Hepatocyte (in vitro differentiated cells): Measurements from ENCODE around the gene CITED1. TPM values are rescaled to one million over a fixed set of nuclear protein-coding genes. Genes with fewer than 3 reads are reported as not detected.
A peak's percentile ranks its signal among the peaks of the same experiment; 100 is the strongest.

ENCODE experiments used
- DNase-seq: peaks from one replicate; pipeline ENCODE4 v3.0.0-alpha.2; 2016; ENCODE audit warnings: low spot score
- H2AFZ ChIP-seq: fragments of 200-600 bp; sonication (generic); 2 replicates; pipeline ENCODE4 v1.6.0; 2016; ENCODE audit warnings: antibody characterized with exemption, mild to moderate bottlenecking
- H3K27ac ChIP-seq: fragments of 200-600 bp; sonication (generic); 2 replicates; pipeline ENCODE4 v1.5.1; 2016; ENCODE audit warnings: mild to moderate bottlenecking
- H3K27me3 ChIP-seq: fragments of 200-600 bp; sonication (generic); 2 replicates; pipeline ENCODE4 v1.6.1; 2016
- H3K36me3 ChIP-seq: fragments of 200-600 bp; sonication (generic); replicated peaks from 2 replicates; pipeline ENCODE4 v1.5.1; 2016; ENCODE audit warnings: low read depth; ENCODE audit not compliant: insufficient read depth
- H3K4me1 ChIP-seq: fragments of 200-600 bp; sonication (generic); 2 replicates; pipeline ENCODE4 v1.5.1; 2016; ENCODE audit warnings: mild to moderate bottlenecking, moderate library complexity; ENCODE audit not compliant: insufficient read depth
- H3K4me2 ChIP-seq: fragments of 200-600 bp; sonication (generic); 2 replicates; pipeline ENCODE4 v1.6.0; 2016
- H3K4me3 ChIP-seq: fragments of 200-600 bp; sonication (generic); 2 replicates; pipeline ENCODE4 v1.5.1; 2016; ENCODE audit warnings: mild to moderate bottlenecking
- H3K79me2 ChIP-seq: fragments of 200-600 bp; sonication (generic); 2 replicates; pipeline ENCODE4 v1.6.0; 2017; ENCODE audit warnings: mild to moderate bottlenecking
- H3K9me2 ChIP-seq: fragments of 200-600 bp; sonication (generic); replicated peaks from 2 replicates; pipeline ENCODE4 v1.6.0; 2017; ENCODE audit warnings: mild to moderate bottlenecking; ENCODE audit not compliant: insufficient read depth
- H3K9me3 ChIP-seq: fragments of 200-600 bp; sonication (generic); 2 replicates; pipeline ENCODE4 v1.5.1; 2016; ENCODE audit warnings: low read depth, mild to moderate bottlenecking
- H4K20me1 ChIP-seq: fragments of 200-600 bp; sonication (generic); 2 replicates; pipeline ENCODE4 v1.6.0; 2016; ENCODE audit warnings: mild to moderate bottlenecking; ENCODE audit not compliant: insufficient read depth, poor library complexity, severe bottlenecking
- EZH2 ChIP-seq: fragments of 200-600 bp; sonication (generic); IDR thresholded peaks from 2 replicates; pipeline ENCODE4 v1.6.1; 2016; ENCODE audit warnings: antibody characterized with exemption, mild to moderate bottlenecking, borderline replicate concordance
- EZH2phosphoT487 ChIP-seq: fragments of 200-600 bp; sonication (generic); IDR thresholded peaks from one replicate; pipeline ENCODE4 v1.6.1; 2018; ENCODE audit warnings: antibody characterized with exemption, mild to moderate bottlenecking, low read depth, moderate library complexity; ENCODE audit not compliant: unreplicated experiment, severe bottlenecking
- WGBS: methylation state at CpG from one replicate; pipeline ENCODE4 v1.1.6; 2016; ENCODE audit warnings: low lambda C conversion rate; ENCODE audit errors: missing lambda C conversion rate; 5-methylcytosine and 5-hydroxymethylcytosine counted together
- polyA plus RNA-seq: library from polyadenylated mRNA; unstranded; fragments of >200 nt; fragmentation: Nextera tagmentation; extraction: Ambion mirVana; gene quantifications from 2 replicates; pipeline ENCODE4 v1.2.1, GENCODE V29; 2016
- total RNA-seq: library from RNA; depleted of rRNA; stranded (reverse); fragments of >200 nt; gene quantifications from 2 replicates; pipeline ENCODE4 v1.2.3, GENCODE V29; 2014
- TF ChIP-seq, protein P1 (sequence below): fragments of 200-600 bp; sonication (generic); IDR thresholded peaks from 2 replicates; pipeline ENCODE4 v1.5.1; 2016; ENCODE audit warnings: antibody characterized with exemption, mild to moderate bottlenecking; ENCODE audit not compliant: poor library complexity

The CITED1 gene
- total and polyA plus RNA-seq, 2 experiments from 2014 or later: 2.9 TPM; not detected in 1

DNA sequence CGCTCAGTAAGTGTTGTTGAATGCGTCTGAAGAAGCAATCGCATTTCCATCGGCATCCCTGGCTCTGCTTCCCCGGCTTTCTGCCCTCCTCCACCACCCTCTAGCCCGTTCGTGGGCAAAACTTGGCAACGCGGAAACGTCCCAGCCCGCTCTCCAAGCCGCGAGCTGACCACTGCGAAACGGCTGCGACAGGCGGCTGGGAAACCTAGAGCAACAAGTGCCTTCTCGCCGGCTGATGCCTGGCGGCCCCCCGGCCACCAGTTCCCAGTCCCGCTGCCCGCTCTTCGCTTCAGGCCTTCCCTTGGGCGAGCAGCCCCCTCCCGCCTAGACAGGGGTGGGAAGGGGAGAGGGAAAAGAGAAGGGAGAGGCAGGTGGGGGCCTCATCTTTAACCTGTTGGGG is 837 bp downstream of the CITED1 start:
- H3K9me2 ChIP-seq: no peaks in the 10 kb centered on the region
- 52% methylated on average over 26 of the region's 26 CpGs for WGBS
- TF ChIP-seq, protein P1, sequence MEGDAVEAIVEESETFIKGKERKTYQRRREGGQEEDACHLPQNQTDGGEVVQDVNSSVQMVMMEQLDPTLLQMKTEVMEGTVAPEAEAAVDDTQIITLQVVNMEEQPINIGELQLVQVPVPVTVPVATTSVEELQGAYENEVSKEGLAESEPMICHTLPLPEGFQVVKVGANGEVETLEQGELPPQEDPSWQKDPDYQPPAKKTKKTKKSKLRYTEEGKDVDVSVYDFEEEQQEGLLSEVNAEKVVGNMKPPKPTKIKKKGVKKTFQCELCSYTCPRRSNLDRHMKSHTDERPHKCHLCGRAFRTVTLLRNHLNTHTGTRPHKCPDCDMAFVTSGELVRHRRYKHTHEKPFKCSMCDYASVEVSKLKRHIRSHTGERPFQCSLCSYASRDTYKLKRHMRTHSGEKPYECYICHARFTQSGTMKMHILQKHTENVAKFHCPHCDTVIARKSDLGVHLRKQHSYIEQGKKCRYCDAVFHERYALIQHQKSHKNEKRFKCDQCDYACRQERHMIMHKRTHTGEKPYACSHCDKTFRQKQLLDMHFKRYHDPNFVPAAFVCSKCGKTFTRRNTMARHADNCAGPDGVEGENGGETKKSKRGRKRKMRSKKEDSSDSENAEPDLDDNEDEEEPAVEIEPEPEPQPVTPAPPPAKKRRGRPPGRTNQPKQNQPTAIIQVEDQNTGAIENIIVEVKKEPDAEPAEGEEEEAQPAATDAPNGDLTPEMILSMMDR: no peak
- TF ChIP-seq EZH2: peak; percentile 32
- TF ChIP-seq EZH2phosphoT487: no peak
- no peak for DNase-seq
- H3K79me2 ChIP-seq: no peaks in the 10 kb centered on the region
- no peaks in the 10 kb centered on the region for H3K9me3 ChIP-seq
- no peaks in the 10 kb centered on the region for H3K36me3 ChIP-seq
- no peaks in the 10 kb centered on the region for H4K20me1 ChIP-seq
- peaks cover 12% of the 10 kb centered on the region for H3K4me1 ChIP-seq
- H3K4me2 ChIP-seq: peak overlapping the region; percentile 88
- H3K27ac ChIP-seq: no peak overlapping the region
- no peak overlapping the region for H2AFZ ChIP-seq
- H3K4me3 ChIP-seq: no peak overlapping the region
- H3K27me3 ChIP-seq: peaks cover 45% of the 10 kb centered on the region

DNA sequence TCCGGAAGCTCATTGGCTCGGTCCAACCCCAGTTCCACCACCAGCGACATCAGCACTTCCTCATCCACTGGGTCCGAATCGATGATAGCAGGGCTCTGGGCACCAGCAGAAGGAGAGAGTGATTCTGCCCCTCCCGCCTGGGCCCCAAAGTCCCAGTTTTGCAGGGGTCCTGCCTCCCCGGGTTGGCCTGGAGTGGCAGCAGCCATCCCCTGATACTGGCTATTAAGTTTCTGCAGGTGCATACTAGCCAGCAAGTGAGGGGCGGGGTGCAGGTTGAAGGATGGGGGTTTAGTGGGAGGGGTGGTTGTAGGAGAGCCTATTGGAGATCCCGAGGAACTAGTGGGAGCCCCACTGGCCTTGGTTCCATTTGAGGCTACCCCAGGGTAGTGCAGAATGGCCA is 3.9 kb downstream of the CITED1 start:
- no peaks in the 10 kb centered on the region for H3K9me2 ChIP-seq
- no peaks in the 10 kb centered on the region for H3K79me2 ChIP-seq
- H3K4me3 ChIP-seq: no peak overlapping the region
- H3K36me3 ChIP-seq: no peaks in the 10 kb centered on the region
- H3K27ac ChIP-seq: no peak overlapping the region
- H3K27me3 ChIP-seq: peaks cover 32% of the 10 kb centered on the region
- DNase-seq: no peak
- no peak for TF ChIP-seq EZH2phosphoT487
- no peaks in the 10 kb centered on the region for H3K9me3 ChIP-seq
- H2AFZ ChIP-seq: no peak overlapping the region
- H3K4me2 ChIP-seq: no peak overlapping the region
- 87% methylated on average over 8 of the region's 9 CpGs for WGBS
- peaks cover 4% of the 10 kb centered on the region for H3K4me1 ChIP-seq
- H4K20me1 ChIP-seq: no peaks in the 10 kb centered on the region

DNA sequence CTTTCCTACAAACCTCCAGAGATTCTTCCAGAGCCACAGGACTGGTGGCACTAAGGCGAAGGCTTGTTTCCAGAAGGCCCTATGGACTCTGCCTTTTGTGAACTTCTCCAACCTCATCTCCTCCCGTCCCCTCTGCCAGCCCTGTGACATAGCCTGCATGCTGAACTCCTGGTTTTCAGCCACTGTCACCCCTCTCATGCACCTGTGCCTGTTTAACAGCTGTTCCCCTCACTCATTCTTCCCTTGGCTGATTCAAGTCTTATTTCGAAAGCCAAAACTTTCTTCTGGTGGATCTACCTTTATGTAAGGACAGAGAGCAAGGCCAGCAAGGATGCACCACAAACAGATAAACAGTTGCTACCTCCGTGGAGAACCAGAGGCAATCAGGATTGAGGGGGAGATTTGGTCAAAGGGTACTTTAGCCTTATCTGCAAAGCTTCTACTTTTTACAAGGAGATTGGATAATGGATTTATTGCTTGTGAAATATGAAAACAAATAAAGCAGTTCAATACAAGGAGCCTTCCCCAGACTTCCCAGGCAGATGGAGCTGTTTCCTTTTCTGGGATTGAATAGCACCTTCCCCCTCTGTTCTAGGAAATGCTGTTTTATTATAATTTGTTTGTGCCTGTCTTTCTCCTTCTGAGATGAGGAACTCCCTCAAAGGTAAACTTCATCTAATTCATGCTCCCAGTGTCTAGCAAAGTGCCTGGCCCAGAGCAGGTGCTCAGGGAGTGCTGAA is 5.7 kb downstream of the CITED1 start:
- H3K27me3 ChIP-seq: peaks cover 26% of the 10 kb centered on the region
- peaks cover 4% of the 10 kb centered on the region for H3K4me1 ChIP-seq
- H4K20me1 ChIP-seq: no peaks in the 10 kb centered on the region
- DNase-seq: no peak
- no peaks in the 10 kb centered on the region for H3K36me3 ChIP-seq
- H3K4me3 ChIP-seq: no peak overlapping the region
- H2AFZ ChIP-seq: no peak overlapping the region
- TF ChIP-seq, protein P1: no peak
- TF ChIP-seq EZH2 (no peak), EZH2phosphoT487 (no peak)
- no peaks in the 10 kb centered on the region for H3K9me2 ChIP-seq
- H3K4me2 ChIP-seq: no peak overlapping the region
- H3K9me3 ChIP-seq: no peaks in the 10 kb centered on the region
- H3K79me2 ChIP-seq: no peaks in the 10 kb centered on the region
- H3K27ac ChIP-seq: no peak overlapping the region
- WGBS: 58% methylated on average over 4 of the region's 4 CpGs

DNA sequence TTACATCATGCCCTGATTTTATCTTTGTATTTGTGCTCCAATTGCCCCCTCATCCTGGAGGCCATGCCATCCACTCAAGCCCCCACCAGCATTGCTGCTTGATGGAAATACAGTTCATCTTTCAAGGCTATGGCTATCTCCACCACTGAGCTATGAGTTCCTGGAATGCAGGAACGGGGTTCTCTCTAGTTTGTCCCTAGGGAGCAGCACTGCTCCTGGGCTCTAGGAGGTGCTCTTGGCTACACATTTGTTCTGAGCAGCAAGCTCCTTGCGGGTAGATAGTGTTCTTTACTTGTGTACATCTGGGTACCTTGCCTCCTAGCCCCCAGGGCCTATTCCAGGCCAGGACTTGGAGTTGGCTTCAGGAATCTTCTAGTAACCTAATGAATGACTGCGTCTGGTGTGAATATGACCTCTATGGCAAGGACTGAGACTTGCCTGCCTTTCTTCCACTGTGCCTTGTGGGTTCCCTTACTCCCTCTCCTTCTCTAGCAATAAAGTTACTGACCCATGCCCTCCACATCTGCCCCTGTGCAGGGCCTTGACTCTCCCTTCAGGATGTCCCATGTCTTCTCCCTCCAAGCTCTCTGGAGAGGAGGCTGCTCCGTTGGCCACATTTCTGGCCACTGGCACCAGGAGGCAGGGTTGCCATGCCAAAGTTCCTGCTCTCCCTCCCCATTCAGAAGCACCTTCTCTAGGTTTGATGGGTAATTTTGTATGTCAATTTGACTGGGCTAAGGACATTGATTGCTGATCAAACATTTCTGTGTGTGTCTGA is 7.6 kb downstream of the CITED1 start:
- TF ChIP-seq EZH2phosphoT487 (no peak), EZH2 (no peak)
- TF ChIP-seq, protein P1: no peak
- H3K9me2 ChIP-seq: no peaks in the 10 kb centered on the region
- WGBS: 40% methylated on average over 4 of the region's 4 CpGs
- H3K36me3 ChIP-seq: no peaks in the 10 kb centered on the region
- H2AFZ ChIP-seq: no peak overlapping the region
- H3K4me2 ChIP-seq: no peak overlapping the region
- H3K4me1 ChIP-seq: no peaks in the 10 kb centered on the region
- H3K4me3 ChIP-seq: no peak overlapping the region
- no peaks in the 10 kb centered on the region for H3K9me3 ChIP-seq
- no peak for DNase-seq
- no peaks in the 10 kb centered on the region for H4K20me1 ChIP-seq
- no peak overlapping the region for H3K27ac ChIP-seq
- H3K79me2 ChIP-seq: no peaks in the 10 kb centered on the region
- peaks cover 7% of the 10 kb centered on the region for H3K27me3 ChIP-seq
